ENCODE results near the gene MS4A13. TPM values are rescaled to one million over a fixed set of nuclear protein-coding genes. Genes with fewer than 3 reads are reported as not detected.

The MS4A13 gene
- total RNA-seq, 1 experiment from 2014 or later = not detected

GRCh38 chr11:60482361-60482760, 32.8 kb upstream of the MS4A13 start:
- H2BK5ac ChIP-seq (ENCODE audit: insufficient read length, low read length) = no peak overlapping the region
- WGBS (ENCODE audit: extremely low coverage, insufficient read length, low lambda C conversion rate) = no CpG with 5 or more reads among the region's 2 CpGs
- no peak overlapping the region for H3K27ac Mint-ChIP-seq
- H3T11ph ChIP-seq (ENCODE audit: low read length) = no peak overlapping the region
- no peak overlapping the region for H2BK12ac ChIP-seq (ENCODE audit: insufficient read length, low read depth, low read length)
- H3K27me3 ChIP-seq (ENCODE audit: insufficient read depth, low read length) = no peaks in the 10 kb centered on the region
- H4K8ac ChIP-seq (replicated peaks; ENCODE audit: insufficient read length, low read depth, low read length) = no peak overlapping the region
- H4K5ac ChIP-seq (ENCODE audit: insufficient read length, low read depth, low read length) = no peak overlapping the region
- H3K14ac ChIP-seq (ENCODE audit: insufficient read depth, low read length) = no peak overlapping the region
- H3K23ac ChIP-seq (ENCODE audit: insufficient read length, low read depth, low read length) = no peak overlapping the region
- H3K4me3 Mint-ChIP-seq = no peak overlapping the region
- H2BK120ac ChIP-seq (ENCODE audit: low read depth, low read length, poor library complexity, severe bottlenecking) = no peak overlapping the region
- no peak overlapping the region for H3K9ac ChIP-seq (ENCODE audit: extremely low read depth, insufficient read length, low read length)
- no peak overlapping the region for H3K4ac ChIP-seq (ENCODE audit: low read depth, low read length)
- H2BK20ac ChIP-seq (ENCODE audit: low read depth, low read length, poor library complexity, severe bottlenecking) = no peak overlapping the region
- no peaks in the 10 kb centered on the region; a peak in 1 of 5 replicates for H3K9me3 Mint-ChIP-seq
- H3K27ac ChIP-seq (ENCODE audit: insufficient read length, low read depth, low read length) = no peak overlapping the region
- H2AK5ac ChIP-seq (ENCODE audit: insufficient read length, low read length) = no peak overlapping the region
- no peaks in the 10 kb centered on the region for H3K4me1 ChIP-seq (ENCODE audit: insufficient read depth, low read length)
- H3K4me1 Mint-ChIP-seq = peaks cover 3% of the 10 kb centered on the region in 2 experiments; a peak in 3 of 4 replicates
- H3K23me2 ChIP-seq (ENCODE audit: insufficient read length, low read depth, low read length, poor library complexity, severe bottlenecking) = no peaks in the 10 kb centered on the region
- no peak for DNase-seq
- no peak overlapping the region for H2BK15ac ChIP-seq (ENCODE audit: low read depth, low read length)
- H3K4me2 ChIP-seq (ENCODE audit: insufficient read depth, insufficient read length, low read length) = no peak overlapping the region
- H3K56ac ChIP-seq (ENCODE audit: insufficient read length, low read depth, low read length) = no peak overlapping the region
- no peak overlapping the region for H4K91ac ChIP-seq (ENCODE audit: insufficient read length, low read depth, low read length)
- H3K27me3 Mint-ChIP-seq (ENCODE audit: low read depth) = no peaks in the 10 kb centered on the region; the same call in 1 of the 2 replicates
- H3K9me3 ChIP-seq (ENCODE audit: control insufficient read depth, low read depth, low read length) = no peaks in the 10 kb centered on the region
- H2AFZ ChIP-seq (ENCODE audit: low read length) = no peak overlapping the region
- TF ChIP-seq CTCF (conservative IDR thresholded peaks at IDR 0.05) = no peak
- H4K20me1 ChIP-seq (ENCODE audit: control insufficient read depth, insufficient read depth, insufficient read length) = no peaks in the 10 kb centered on the region
- H3K36me3 Mint-ChIP-seq (ENCODE audit: insufficient read depth in 1 of 3, low read depth in 3 of 3) = no peaks in the 10 kb centered on the region
- no peaks in the 10 kb centered on the region for H3K79me2 ChIP-seq (ENCODE audit: insufficient read depth, low read length)
- no peaks in the 10 kb centered on the region for H3K79me1 ChIP-seq (ENCODE audit: insufficient read depth, low read depth, low read length, poor library complexity, severe bottlenecking)
- no peak overlapping the region for H3K18ac ChIP-seq (ENCODE audit: insufficient read length, low read depth, low read length)
